GM12872 (cell line): ENCODE data around the gene PDE8A.

Experiments used
- TF ChIP-seq, protein P1 (sequence below): IDR thresholded peaks from 3 replicates; pipeline ENCODE4 v1.5.1; 2011; ENCODE audit warnings: low read depth, mild to moderate bottlenecking, low read length, moderate library complexity; ENCODE audit not compliant: insufficient read depth

Gene PDE8A

DNA sequence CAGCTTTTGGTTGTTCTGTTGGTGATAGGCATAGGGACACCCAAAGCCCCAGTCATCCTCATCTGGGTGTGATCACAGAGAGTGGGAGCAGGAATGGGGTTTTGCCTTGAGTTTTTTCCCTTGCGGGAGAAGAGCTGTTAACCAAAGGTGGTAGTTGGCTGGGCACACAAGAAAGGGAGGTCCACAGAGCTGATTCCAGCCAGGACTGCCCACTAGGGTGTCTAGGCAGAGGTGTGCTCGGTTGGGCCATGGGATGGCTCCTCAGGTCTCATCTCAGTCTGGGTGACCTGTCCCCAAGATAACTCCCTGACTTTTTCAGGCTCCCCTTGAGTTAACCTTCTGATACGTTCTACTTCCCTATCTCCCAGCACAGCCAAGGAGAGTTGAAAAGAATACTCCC lies 134.8 kb downstream of the PDE8A start:
- TF ChIP-seq, protein P1, sequence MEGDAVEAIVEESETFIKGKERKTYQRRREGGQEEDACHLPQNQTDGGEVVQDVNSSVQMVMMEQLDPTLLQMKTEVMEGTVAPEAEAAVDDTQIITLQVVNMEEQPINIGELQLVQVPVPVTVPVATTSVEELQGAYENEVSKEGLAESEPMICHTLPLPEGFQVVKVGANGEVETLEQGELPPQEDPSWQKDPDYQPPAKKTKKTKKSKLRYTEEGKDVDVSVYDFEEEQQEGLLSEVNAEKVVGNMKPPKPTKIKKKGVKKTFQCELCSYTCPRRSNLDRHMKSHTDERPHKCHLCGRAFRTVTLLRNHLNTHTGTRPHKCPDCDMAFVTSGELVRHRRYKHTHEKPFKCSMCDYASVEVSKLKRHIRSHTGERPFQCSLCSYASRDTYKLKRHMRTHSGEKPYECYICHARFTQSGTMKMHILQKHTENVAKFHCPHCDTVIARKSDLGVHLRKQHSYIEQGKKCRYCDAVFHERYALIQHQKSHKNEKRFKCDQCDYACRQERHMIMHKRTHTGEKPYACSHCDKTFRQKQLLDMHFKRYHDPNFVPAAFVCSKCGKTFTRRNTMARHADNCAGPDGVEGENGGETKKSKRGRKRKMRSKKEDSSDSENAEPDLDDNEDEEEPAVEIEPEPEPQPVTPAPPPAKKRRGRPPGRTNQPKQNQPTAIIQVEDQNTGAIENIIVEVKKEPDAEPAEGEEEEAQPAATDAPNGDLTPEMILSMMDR, result no peak

DNA sequence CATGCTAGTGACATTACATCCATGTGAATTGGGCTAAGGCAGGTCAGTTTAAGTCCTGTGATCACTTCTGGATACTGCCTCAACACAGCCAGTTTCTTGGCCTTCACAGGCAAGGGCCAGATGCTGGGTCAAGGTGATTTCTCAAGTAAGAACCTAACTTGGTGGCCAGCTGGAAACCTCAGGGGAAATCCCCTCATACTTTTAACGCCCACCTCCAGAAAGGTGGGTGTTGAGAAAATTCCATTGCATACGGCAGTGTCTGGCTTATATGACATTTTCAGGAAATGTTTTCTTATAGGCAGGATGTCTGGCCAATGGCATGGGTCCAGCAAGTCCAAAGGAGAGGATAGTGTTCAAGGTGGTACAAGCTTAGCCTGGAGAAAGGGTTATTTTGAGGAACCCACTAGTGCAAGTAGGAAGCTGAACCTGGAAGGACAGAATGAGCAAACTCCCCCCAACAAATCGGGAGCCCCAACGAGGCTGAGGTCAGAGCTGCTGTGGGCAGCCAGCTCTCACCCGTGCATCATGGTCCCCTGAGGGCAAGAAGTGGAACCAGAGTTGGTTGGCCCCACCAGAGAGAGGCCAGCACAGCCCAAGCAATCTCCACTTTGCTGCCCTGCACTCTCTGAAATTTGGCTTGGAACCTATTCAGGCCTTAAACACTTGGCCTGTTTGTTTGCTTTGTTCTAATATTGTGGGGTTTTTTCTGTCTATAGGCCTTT lies 135.4 kb downstream of the PDE8A start:
- TF ChIP-seq, protein P1, result no peak

DNA sequence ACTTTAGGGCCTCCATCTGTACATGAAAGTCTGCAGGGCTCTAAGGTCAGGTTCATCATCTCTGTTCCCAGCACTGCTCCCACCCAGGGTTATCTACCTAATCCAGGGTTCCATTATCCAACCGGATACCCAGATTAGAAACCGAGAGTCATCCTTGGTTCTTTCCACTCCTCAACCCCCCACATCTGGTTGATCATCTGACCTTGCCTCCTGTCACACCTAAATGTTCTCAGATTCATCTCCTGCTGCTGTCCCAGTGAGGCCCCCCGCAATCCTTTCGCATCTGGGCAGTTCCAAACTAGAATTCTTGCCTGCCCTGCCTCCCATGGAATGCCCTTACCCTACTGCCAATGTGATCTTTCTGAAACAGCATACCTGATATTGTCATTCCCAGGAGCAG lies 136.5 kb downstream of the PDE8A start:
- TF ChIP-seq, protein P1, result no peak

DNA sequence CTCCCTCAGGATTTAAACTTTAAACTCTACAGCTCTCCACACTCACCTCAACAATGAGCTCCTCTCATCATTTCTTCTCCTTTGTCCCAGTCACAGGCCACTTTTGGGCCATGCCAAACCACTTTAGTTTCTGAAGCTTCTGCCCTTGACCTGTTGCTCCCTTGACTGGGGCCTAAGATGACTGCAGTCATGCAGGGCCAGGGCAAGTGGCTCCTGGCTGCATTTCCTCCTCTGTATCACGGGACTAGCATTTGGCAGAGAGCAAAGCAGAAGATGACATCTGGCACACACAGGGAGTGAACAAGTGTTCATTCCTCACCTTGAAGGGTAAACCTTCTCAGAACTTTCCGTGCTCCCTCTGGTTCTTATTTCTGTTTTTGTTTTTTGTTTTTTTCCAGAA lies 136.9 kb downstream of the PDE8A start:
- TF ChIP-seq, protein P1, result no peak

DNA sequence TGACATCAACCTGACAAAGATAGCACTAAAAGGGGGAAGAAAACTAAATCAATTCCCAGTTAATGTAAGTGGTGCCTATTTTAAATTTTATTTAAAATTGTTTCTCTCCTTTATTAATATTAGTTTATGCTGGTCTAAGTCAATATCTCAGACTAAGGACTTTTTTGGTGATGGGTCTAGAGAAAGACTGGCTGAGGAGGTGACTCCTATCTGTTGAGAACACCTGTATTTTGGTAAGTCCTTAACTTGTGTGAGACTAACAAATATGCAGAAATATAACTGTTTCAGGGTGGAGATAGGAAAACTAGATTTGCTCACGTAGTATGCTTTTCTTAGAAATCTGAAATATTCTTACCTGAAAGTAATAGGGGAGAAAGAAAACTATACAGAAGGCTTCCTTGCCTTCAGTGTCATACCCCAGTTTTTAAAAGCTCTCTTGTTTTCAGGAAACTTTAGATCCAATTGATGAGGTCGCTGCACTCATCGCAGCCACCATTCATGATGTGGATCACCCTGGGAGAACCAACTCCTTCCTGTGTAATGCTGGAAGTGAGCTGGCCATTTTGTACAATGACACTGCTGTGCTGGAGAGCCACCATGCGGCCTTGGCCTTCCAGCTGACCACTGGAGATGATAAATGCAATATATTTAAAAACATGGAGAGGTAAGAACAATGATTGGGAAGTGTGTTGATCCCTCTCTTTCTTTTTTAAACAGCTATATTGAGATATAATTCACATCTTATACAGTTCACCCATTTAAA lies 138.9 kb downstream of the PDE8A start:
- TF ChIP-seq, protein P1, result no peak

DNA sequence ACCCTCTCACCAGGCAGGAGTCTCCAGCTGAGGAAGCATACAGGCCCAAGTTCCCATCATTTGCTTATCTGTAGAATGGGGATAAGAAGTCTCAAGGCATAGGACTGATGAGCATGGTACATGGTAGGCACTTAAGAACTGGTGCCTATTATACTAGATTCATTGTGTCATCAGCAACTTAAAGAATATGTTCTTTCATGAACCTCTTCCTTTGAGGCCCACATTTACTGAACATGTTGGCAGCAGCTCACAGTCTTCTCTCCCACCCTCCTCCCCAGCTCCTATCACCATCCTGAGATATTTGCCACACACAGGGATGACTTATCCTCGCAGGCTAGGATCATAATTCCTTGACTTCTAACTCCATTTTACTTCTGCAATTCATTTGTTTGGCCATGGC lies 142.5 kb downstream of the PDE8A start:
- TF ChIP-seq, protein P1, result no peak

DNA sequence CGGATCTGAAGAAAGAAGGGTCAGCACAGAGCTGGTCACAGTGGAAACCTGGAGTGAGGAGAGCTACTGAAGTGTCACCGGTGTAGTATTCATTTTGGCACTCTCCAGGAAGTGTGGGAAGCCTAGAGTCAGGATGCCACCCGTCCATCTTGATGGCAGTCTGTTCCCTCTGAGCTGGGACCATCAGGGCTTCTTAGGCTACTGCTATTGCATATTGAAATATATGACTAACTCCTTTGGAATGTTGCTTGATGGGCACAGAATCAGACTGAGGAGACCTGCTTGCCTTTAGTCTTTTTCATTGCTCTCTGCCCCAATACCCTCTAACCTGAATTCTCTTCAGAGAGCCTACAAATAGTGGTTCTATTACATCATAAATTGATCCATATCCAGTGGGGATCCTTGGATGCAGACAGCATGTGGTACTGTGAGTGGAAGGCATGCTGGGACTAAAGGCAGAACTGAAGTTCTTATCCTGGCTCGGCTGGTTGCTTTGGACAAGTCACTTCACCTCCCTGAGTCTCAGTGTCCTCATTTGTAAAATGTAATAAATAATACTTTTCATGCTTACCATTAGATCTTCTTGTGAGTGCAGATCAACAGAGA lies 143.5 kb downstream of the PDE8A start:
- TF ChIP-seq, protein P1, result no peak
